RWPE1 (cell line): ENCODE data around the gene NCOA5.

Source experiments
- CTCF ChIA-PET: fragments of 350-600 bp; sonication (Branson Sonifier 250); formaldehyde crosslinking; extraction: SDS; loops from one replicate; lab custom pipeline; 2021; lab: Yijun Ruan, JAX
- POLR2A ChIA-PET: fragments of 400-600 bp; formaldehyde crosslinking; extraction: SDS; loops from one replicate; lab custom pipeline; 2020; ENCODE audit warnings: antibody characterized with exemption; ENCODE audit not compliant: low non-redundant PET; lab: Yijun Ruan, JAX
- DNase-seq: peaks from one replicate; pipeline ENCODE4 v3.0.0; 2012; ENCODE audit warnings: low spot score
- H3K27ac ChIP-seq: fragments of 450-650 bp; 2 replicates; pipeline ENCODE4 v1.5.1; 2017
- TF ChIP-seq, protein P1 (sequence below): fragments of 450-650 bp; conservative IDR thresholded peaks from 2 replicates; pipeline ENCODE4 v1.5.1; 2017; ENCODE audit warnings: low read depth, mild to moderate bottlenecking

The NCOA5 gene

DNA sequence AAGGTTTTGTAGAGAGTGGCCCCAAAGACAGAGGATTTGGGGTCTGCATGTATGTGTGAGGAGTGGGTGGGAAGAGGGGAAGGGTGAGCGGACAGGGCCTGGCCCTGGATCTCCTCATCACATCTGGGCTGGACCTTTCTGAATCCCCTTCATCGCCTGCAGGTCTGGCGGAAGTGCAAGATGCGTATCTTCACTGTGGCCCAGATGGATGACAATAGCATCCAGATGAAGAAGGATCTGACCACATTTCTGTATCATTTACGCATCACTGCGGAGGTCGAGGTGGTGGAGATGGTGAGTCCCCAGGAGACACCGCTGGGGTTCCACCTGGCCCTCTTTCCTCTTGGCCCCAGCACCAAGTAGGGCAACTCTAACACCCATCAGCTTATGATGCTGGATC lies 36.3 kb downstream of the NCOA5 start:
- ChIA-PET POLR2A (no interaction called here), CTCF (no interaction called here)
- no peak overlapping the region for H3K27ac ChIP-seq
- DNase-seq = no peak
- TF ChIP-seq, protein P1, sequence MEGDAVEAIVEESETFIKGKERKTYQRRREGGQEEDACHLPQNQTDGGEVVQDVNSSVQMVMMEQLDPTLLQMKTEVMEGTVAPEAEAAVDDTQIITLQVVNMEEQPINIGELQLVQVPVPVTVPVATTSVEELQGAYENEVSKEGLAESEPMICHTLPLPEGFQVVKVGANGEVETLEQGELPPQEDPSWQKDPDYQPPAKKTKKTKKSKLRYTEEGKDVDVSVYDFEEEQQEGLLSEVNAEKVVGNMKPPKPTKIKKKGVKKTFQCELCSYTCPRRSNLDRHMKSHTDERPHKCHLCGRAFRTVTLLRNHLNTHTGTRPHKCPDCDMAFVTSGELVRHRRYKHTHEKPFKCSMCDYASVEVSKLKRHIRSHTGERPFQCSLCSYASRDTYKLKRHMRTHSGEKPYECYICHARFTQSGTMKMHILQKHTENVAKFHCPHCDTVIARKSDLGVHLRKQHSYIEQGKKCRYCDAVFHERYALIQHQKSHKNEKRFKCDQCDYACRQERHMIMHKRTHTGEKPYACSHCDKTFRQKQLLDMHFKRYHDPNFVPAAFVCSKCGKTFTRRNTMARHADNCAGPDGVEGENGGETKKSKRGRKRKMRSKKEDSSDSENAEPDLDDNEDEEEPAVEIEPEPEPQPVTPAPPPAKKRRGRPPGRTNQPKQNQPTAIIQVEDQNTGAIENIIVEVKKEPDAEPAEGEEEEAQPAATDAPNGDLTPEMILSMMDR = no peak

DNA sequence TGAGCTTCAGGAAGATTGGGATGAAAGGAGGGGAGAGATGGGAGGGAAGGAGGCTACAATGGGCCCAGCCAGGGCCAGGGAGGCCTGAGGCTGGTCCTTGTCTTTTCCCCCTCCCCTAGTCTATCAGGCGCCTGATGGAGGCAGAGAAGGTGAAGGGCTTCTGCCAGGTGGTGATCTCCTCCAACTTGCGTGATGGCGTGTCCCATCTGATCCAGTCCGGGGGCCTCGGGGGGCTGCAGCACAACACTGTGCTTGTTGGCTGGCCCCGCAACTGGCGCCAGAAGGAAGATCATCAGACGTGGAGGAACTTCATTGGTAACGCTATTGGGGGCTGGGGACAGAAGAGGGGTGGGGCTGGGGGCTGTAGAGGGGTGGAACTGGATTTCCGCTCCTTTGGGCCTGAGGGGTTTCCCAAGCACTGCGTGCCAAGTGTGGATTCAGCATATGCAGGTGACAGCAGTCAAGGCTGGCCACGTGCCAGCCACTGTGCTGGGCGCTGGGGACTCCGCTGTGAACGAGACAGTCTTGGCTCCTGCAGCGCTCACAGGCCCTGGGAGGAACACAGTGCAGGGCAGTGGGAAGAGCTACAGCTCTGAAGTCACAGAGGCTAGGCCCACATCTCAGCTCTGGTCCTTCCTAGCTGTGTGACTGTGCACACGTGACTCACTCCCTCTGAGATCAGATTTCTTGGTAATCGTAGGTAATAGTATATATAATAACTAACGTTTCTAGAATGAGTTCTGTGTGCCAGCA lies 38.0 kb downstream of the NCOA5 start:
- H3K27ac ChIP-seq = no peak overlapping the region
- peak; percentile 39 for DNase-seq
- ChIA-PET CTCF (interaction anchor here (1.3 kb wide), 1 partner anchor 37 kb away, joined by 4 read pairs; no protein-coding TSS in a partner anchor), POLR2A (no interaction called here)
- TF ChIP-seq, protein P1 = no peak

DNA sequence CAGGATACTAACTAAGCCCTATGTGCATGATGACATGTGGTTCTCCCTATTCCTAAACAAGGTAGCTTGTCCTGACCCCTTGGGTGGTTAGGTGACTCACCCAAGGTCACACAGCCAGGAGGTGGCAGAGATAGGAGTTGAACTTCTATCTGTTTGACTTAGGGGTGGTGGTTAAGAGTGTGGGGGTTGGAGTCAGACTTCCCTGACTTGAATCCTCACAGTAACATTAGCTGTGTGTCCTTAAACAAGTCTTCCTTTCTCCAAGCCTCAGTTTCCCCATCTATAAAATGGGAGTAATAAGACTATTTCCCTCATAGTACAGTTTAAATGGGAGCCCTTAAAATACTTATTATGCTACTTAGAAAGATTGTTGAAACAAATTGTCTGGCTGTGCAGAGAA lies 38.9 kb downstream of the NCOA5 start:
- POLR2A ChIA-PET = no interaction called here
- DNase-seq = no peak
- TF ChIP-seq, protein P1 = no peak
- H3K27ac ChIP-seq = no peak overlapping the region
- CTCF ChIA-PET = interaction anchor here (0.6 kb wide), 1 partner anchor 75 kb away, joined by 3 read pairs; no protein-coding TSS in a partner anchor

DNA sequence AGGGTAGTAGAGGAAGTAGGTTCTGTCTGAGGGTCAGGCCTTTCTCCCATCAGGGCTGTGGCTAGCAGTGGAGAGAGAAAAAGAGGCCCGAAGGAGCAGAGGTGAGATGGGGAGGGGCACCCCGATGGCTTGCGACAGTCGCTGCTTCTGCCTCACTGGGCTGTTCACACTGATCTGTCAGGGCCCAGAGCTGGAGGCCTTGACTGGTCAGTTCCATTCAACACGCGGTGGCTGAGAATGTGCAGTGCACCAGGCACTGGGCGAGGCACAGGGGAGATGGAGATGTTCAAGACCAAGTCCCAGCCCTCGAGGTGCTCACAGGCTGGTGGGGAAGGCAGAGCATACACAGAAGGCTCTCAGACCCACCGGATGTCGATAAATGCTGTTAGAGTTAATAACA lies 39.3 kb downstream of the NCOA5 start:
- ChIA-PET CTCF (interaction anchor here (0.6 to 1.0 kb wide), 3 partner anchors 76 to 363 kb away, joined by 3 to 4 read pairs (median 4); no protein-coding TSS in a partner anchor), POLR2A (no interaction called here)
- no peak for DNase-seq
- H3K27ac ChIP-seq = no peak overlapping the region
- TF ChIP-seq, protein P1 = no peak

DNA sequence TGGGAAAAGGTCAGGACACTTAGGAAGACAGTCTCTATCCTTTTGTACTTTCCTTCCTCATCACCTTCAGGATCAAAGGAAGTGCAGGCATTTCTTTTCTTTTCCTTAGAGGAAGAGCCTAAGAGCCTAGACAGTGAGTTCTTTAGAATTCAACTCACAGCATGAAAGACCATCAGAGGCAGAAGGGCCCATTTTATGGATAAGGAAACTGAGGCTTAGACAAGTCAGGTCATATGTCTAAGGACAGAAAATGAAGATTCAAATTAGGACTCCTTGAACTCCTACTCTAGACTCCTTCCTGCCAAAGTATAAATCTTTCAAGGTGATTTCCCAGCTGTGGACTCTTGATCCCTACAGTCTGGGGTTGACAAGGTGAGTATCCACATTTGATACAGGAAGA lies 39.9 kb downstream of the NCOA5 start:
- no peak overlapping the region for H3K27ac ChIP-seq
- TF ChIP-seq, protein P1 = no peak
- ChIA-PET CTCF (interaction anchor here (0.6 to 1.0 kb wide), 2 partner anchors 136 to 364 kb away, joined by 4 read pairs; no protein-coding TSS in a partner anchor), POLR2A (no interaction called here)
- no peak for DNase-seq

DNA sequence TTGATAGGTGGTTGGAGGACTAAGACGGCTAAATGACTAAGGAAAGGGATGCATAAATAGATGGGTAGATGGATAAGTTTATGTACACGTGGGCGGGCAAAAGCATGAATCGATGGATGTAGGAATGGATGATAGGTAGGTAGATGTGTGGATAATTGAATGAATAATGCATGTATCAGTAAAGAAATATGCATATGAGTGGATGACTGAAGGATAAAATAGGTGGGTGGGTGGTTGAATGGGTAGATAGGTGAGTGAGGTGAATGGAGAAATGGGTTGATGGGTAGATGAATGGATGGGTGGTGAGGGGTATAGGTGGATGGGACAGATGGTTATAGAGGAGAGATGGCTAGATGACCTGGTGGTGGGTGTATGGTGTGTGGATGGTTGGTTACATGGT lies 40.6 kb downstream of the NCOA5 start:
- DNase-seq = no peak
- CTCF ChIA-PET = no interaction called here
- H3K27ac ChIP-seq = no peak overlapping the region
- POLR2A ChIA-PET = no interaction called here
- TF ChIP-seq, protein P1 = no peak
